ENCODE measurements around the gene HSD17B7.

The HSD17B7 gene

DNA sequence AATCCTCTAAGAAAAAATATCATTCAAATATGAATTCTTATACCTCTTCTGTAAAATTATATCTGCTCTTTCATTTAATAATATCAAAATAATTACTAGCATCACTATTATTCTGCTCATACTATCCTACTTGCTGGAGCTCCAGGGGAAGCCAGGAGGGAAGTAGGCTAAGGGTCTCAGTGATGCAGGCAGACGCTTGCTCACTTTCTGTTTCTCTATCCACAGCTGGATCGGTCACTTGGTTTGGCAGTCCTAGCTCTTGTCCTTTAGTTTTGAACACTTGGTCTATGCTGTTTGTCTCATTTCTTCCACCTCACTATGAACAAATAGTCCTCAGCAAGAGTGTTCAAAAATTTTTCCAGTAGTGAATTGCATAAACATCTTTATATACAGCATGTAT lies 59.2 kb downstream of the HSD17B7 start:
- DNase-seq (ENCODE audit: low read depth in 1 of 2, low spot score in 1 of 2) = no peak
- TF ChIP-seq, protein P1, sequence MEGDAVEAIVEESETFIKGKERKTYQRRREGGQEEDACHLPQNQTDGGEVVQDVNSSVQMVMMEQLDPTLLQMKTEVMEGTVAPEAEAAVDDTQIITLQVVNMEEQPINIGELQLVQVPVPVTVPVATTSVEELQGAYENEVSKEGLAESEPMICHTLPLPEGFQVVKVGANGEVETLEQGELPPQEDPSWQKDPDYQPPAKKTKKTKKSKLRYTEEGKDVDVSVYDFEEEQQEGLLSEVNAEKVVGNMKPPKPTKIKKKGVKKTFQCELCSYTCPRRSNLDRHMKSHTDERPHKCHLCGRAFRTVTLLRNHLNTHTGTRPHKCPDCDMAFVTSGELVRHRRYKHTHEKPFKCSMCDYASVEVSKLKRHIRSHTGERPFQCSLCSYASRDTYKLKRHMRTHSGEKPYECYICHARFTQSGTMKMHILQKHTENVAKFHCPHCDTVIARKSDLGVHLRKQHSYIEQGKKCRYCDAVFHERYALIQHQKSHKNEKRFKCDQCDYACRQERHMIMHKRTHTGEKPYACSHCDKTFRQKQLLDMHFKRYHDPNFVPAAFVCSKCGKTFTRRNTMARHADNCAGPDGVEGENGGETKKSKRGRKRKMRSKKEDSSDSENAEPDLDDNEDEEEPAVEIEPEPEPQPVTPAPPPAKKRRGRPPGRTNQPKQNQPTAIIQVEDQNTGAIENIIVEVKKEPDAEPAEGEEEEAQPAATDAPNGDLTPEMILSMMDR (IDR thresholded peaks at IDR 0.05; ENCODE audit: insufficient read depth, low read length) = no peak
- TF ChIP-seq POLR2AphosphoS5 (IDR thresholded peaks at IDR 0.05; ENCODE audit: low read depth) (no peak), REST (IDR thresholded peaks at IDR 0.05; ENCODE audit: insufficient replicate concordance, low read depth) (no peak), SPI1 (IDR thresholded peaks at IDR 0.05; ENCODE audit: borderline replicate concordance, low read depth) (no peak), GABPA (IDR thresholded peaks at IDR 0.05; ENCODE audit: low read depth) (no peak)
- Histone ChIP-seq H3K4me3 (replicated peaks; ENCODE audit: insufficient read depth, low read length) (no peak overlapping the region), H3K27ac (replicated peaks) (no peak overlapping the region), H3K27me3 (ENCODE audit: insufficient read depth, poor library complexity, severe bottlenecking) (no peaks in the 10 kb centered on the region)

DNA sequence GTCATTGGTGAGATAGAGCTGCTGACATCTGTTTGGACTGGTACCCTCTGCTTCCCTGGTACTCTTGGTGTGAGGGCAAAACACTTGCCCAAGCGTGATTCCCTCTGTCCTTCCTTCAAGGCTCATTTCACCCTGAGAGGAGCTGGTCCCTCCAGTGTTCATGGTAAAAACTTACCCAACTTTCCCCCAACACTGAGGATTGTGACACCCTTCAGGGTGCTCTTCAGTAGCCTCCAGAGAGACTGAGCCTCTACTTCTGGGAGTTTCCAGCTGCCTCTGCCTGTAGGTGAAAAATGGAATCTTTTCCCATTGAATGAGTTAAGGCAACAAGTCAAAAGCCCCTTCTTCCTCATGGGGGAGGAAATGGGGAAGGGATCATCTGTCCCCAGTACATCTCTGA lies 60.8 kb downstream of the HSD17B7 start:
- Histone ChIP-seq H3K4me3 (replicated peaks; ENCODE audit: insufficient read depth, low read length) (no peak overlapping the region), H3K27me3 (ENCODE audit: insufficient read depth, poor library complexity, severe bottlenecking) (peaks cover 3% of the 10 kb centered on the region), H3K27ac (replicated peaks) (no peak overlapping the region)
- DNase-seq (ENCODE audit: low read depth in 1 of 2, low spot score in 1 of 2) = no peak
- no peak for TF ChIP-seq REST (IDR thresholded peaks at IDR 0.05; ENCODE audit: insufficient replicate concordance, low read depth)
- TF ChIP-seq GABPA (IDR thresholded peaks at IDR 0.05; ENCODE audit: low read depth) = no peak
- TF ChIP-seq SPI1 (IDR thresholded peaks at IDR 0.05; ENCODE audit: borderline replicate concordance, low read depth) = no peak
- no peak for TF ChIP-seq POLR2AphosphoS5 (IDR thresholded peaks at IDR 0.05; ENCODE audit: low read depth)
- TF ChIP-seq, protein P1 (IDR thresholded peaks at IDR 0.05; ENCODE audit: insufficient read depth, low read length) = no peak

GRCh38 chr1:162854245-162854882 lies 63.9 kb downstream of the HSD17B7 start:
- DNase-seq (ENCODE audit: low read depth in 1 of 2, low spot score in 1 of 2) = peak; percentile 18 to 70
- H3K4me3 ChIP-seq (replicated peaks; ENCODE audit: insufficient read depth, low read length) = no peak overlapping the region
- H3K27ac ChIP-seq (replicated peaks) = no peak overlapping the region
- H3K27me3 ChIP-seq (ENCODE audit: insufficient read depth, poor library complexity, severe bottlenecking) = peaks cover 3% of the 10 kb centered on the region
- TF ChIP-seq SPI1 (IDR thresholded peaks at IDR 0.05; ENCODE audit: borderline replicate concordance, low read depth) (peak; percentile 93), GABPA (IDR thresholded peaks at IDR 0.05; ENCODE audit: low read depth) (no peak), POLR2AphosphoS5 (IDR thresholded peaks at IDR 0.05; ENCODE audit: low read depth) (no peak), REST (IDR thresholded peaks at IDR 0.05; ENCODE audit: insufficient replicate concordance, low read depth) (no peak)
- TF ChIP-seq, protein P1 (IDR thresholded peaks at IDR 0.05; ENCODE audit: insufficient read depth, low read length) = peak; percentile 74
